GM18507 (cell line): ENCODE data around the gene ITFG2.
"Not testable (repeated sequence)": the region's sequence is repeated elsewhere in the genome, so short reads cannot be mapped to it uniquely, and the experiment has no call there.

Source experiments
- DNase-seq: peaks from one replicate; pipeline ENCODE4 v3.0.0; 2011; ENCODE audit warnings: low read depth; ENCODE audit not compliant: insufficient read length; ENCODE audit errors: extremely low spot score
- FAIRE-seq: peaks from 2 replicates; lab custom pipeline; 2011; peaks lifted over from hg19 to GRCh38; lab: Jason Lieb, UNC

Gene ITFG2

GRCh38 chr12:2812290-2813213 is at the start of gene ITFG2:
ITFG2 (plus strand) TSS chr12:2812668; CDS start chr12:2812761, 93 bp downstream.
- FAIRE-seq = peak; percentile 97
- peak; percentile 85 for DNase-seq

GRCh38 chr12:2764398-2764797 is 48.1 kb upstream of the ITFG2 start:
- FAIRE-seq (no peak), DNase-seq (no peak)

- DNase-seq (no peak), FAIRE-seq (no peak)
These were observed 47.4 kb upstream of the ITFG2 start for GRCh38 chr12:2765052-2765451.

- DNase-seq = no peak
- FAIRE-seq = no peak
These were observed 46.9 kb upstream of the ITFG2 start for GRCh38 chr12:2765608-2766007.

- no peak for DNase-seq
- FAIRE-seq = no peak
These were observed 44.1 kb upstream of the ITFG2 start for GRCh38 chr12:2768224-2768961.

- FAIRE-seq (no peak), DNase-seq (no peak)
These were observed 42.5 kb upstream of the ITFG2 start for GRCh38 chr12:2769866-2770533.

GRCh38 chr12:2770544-2770943 is 41.9 kb upstream of the ITFG2 start:
- not testable (repeated sequence) for DNase-seq, FAIRE-seq

- no peak for DNase-seq
- no peak for FAIRE-seq
These were observed 40.1 kb upstream of the ITFG2 start for GRCh38 chr12:2772370-2772769.

GRCh38 chr12:2773199-2773875 is 39.1 kb upstream of the ITFG2 start:
- DNase-seq (no peak), FAIRE-seq (no peak)

- FAIRE-seq = no peak
These were observed 37.0 kb upstream of the ITFG2 start for GRCh38 chr12:2775431-2775830.

GRCh38 chr12:2776129-2776806 is 36.2 kb upstream of the ITFG2 start:
- DNase-seq (no peak), FAIRE-seq (no peak)

More at GRCh38 chr12:2775431-2775830, 37.0 kb upstream of the ITFG2 start:
- DNase-seq = no peak

- FAIRE-seq (no peak), DNase-seq (no peak)
These were observed 33.2 kb upstream of the ITFG2 start for GRCh38 chr12:2779281-2779680.

GRCh38 chr12:2783936-2784600 is 28.4 kb upstream of the ITFG2 start:
- FAIRE-seq (peak; percentile 70), DNase-seq (no peak)

- FAIRE-seq (no peak), DNase-seq (no peak)
These were observed 27.5 kb upstream of the ITFG2 start for GRCh38 chr12:2785017-2785416.

GRCh38 chr12:2791089-2791488 is 21.4 kb upstream of the ITFG2 start:
- FAIRE-seq = no peak

GRCh38 chr12:2792671-2793500 is 19.6 kb upstream of the ITFG2 start:
- no peak for FAIRE-seq
- no peak for DNase-seq

More at GRCh38 chr12:2791089-2791488, 21.4 kb upstream of the ITFG2 start:
- DNase-seq = no peak

- no peak for FAIRE-seq
These were observed 18.9 kb upstream of the ITFG2 start for GRCh38 chr12:2793561-2793960.

More at GRCh38 chr12:2793561-2793960, 18.9 kb upstream of the ITFG2 start:
- no peak for DNase-seq
